Neural cell (in vitro differentiated cells): ENCODE results near the gene MPP1.

Experiments
- EZH2 ChIP-seq: fragments of 200-600, 300-800 bp; shearing (Covaris generic), sonication (generic); IDR thresholded peaks from 2 replicates; pipeline ENCODE4 v1.6.1; 2014; ENCODE audit warnings: antibody characterized with exemption, low read length, borderline replicate concordance, mild to moderate bottlenecking; ENCODE audit not compliant: insufficient read depth, poor library complexity, severe bottlenecking
- POLR2AphosphoS5 ChIP-seq: IDR thresholded peaks from 2 replicates; pipeline ENCODE4 v1.6.1; 2012

- TF ChIP-seq EZH2 = no peak
- TF ChIP-seq POLR2AphosphoS5 = no peak
These were observed 35.6 kb upstream of the MPP1 start for GRCh38 chrX:154840856-154841255.
